Testis (tissue), 2 donors: ENCODE data around the gene EFNB2.

Experiments used
- CTCF ChIP-seq, 3 experiments: fragments of 450-650 bp in 2 of 3; fragments of 200-600 bp in 1 of 3; sonication (generic) in 1 of 3; IDR thresholded peaks; one replicate each; pipeline ENCODE4 v1.5.1; 2016 to 2019; ENCODE audit warnings: antibody characterized with exemption in 3 of 3, mild to moderate bottlenecking in 2 of 3, moderate library complexity in 1 of 3
- POLR2A ChIP-seq: fragments of 450-650 bp; IDR thresholded peaks from one replicate; pipeline ENCODE4 v1.6.1; 2017; ENCODE audit warnings: antibody characterized with exemption, mild to moderate bottlenecking, moderate library complexity

GRCh38 chr13:106466691-106467426 is 68.6 kb downstream of the EFNB2 start:
- TF ChIP-seq CTCF (IDR thresholded peaks at IDR 0.05) (no peak), POLR2A (no peak)
